Measurements from ENCODE around the gene CHCHD6. TPM values are rescaled to one million over a fixed set of nuclear protein-coding genes. Genes with fewer than 3 reads are reported as not detected.

CHCHD6 gene, protein sequence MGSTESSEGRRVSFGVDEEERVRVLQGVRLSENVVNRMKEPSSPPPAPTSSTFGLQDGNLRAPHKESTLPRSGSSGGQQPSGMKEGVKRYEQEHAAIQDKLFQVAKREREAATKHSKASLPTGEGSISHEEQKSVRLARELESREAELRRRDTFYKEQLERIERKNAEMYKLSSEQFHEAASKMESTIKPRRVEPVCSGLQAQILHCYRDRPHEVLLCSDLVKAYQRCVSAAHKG
- total RNA-seq: 6.8 and 7.6 TPM in 2 replicates

DNA sequence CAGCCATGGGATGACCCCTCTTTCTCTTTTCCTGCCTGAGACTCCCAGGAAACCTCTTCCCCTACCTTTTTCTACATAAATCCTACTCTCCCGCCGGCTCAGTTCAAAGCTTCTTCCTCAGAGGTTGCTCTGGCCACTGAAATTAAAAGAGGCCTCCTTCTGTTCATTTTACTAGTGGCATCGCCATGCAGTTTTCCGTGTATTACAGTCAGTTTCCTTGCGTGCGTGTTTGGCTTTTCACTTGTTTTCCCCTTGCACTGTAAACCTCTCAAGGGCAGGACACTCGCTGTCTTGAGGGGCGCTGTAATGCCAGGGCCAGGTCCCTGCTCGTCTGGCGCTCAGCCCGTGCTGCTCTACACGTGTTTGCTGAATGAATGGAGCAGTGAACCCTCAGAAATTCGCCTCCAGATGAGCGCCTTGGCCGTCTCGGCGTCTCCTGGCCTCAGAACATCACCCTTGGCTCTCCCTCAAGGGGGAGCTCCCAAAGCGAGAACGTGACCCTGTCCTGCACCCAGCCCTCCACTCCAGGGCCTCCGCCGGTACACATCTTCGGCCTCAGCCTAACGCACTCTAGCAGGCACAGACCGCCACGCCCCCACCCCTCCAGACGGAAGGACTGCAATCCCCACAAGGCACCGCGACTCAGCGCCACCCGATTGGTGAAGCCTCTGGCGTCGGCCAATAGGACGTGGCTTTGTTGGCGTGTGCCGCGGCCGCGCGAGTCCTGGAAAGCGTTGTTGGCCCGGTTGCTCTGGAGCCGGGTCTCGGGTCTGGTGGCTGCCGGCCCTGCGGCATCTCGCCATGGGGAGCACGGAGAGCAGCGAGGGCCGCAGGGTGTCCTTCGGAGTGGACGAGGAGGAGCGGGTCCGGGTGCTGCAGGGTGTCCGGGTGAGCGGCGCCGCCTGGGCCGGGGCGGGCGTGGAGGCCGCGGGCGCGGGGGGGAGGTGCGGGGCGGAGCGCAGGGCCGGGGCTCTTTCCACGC is at the start of gene CHCHD6:
CHCHD6 (plus strand) TSS at position 729 of the 982 bp plus-strand sequence; CDS start at position 802, 73 bp downstream.

DNA sequence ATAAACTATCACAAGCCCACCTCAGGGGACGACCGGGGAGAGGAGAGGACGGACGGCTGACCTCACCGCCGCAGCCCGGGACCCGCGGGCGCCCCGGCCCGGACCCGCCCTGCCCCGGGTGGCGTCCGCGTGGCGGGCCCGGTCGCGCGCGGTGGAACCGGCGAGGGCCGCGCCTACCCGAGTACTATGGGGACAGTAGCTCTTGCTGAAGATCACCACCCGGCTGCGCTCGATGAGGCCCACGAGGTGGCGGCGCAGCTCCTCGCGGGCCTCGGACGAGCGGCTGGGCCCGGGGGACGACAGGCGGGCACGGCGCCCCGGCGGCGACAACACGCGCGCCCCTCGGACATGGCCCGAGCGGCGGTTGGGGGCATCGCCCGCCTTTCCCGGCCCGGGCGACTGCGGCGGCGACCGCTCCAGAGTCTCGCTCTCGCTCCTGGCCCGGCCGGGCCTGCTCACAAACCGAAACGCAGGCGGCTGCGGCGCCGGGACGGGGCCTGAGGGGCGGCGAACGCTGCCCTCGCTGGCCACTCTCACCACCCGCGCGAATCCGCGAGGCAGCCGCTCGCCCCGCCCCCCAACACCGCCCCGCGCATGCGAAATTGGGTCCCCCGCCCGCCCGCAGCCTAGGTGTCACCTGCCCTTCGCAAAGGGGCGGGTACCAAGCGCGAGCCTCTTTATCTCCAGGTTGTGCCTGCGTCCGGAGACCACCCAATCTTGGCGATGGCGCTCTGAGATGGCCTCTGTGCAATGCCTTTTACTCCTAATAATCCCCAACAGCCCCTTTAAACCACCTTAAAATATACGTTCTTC is 49.3 kb upstream of the CHCHD6 start, which contains the start of gene TXNRD3:
TXNRD3 (minus strand) TSS at position 554 of the 813 bp plus-strand sequence.

DNA sequence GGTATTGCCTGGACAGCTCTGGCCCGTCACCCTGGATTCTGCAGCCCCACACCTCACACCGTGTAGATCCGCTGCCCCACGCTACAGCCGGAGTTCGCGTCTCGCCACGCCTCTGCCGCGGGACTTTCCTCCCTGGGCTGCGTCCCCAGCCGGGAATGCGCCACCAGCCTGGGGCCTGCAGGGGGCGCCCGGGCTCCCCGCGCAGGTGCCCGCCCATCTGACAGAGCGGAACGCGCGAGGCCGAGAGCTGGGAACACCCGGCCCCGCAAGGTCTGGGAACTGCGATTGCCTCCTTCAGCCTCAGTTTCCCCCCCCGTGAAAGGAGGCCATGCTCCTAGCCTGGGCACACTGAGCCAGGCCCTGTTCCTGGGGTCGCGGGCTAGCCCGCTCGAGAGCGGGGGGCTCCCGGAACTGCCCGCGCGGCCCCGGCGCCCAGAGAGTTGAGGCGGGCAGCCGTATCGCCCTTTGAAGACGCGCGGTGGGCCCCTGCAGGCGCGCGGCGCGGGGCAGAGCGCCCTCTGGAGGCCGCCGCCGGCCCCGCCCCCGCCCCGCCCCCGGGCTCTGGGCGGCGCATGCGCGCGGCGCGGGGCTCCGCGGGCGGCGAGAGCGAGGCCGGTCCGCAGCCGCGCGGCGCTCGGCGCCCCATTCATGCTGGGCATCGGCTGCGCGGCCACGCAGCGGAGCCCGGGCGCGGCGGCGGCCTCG is 278.6 kb downstream of the CHCHD6 start, which contains the start of gene PLXNA1:
PLXNA1 (plus strand) TSS at position 645 of the 705 bp plus-strand sequence. CDS start 5,479 bp downstream, outside the sequence.

Other genes starting within 250 kb of the CHCHD6 start
- 20.5 and 23.1 TPM in 2 replicates for gene ZXDC, start 228.3 kb upstream of the CHCHD6 start, total RNA-seq
- gene UROC1, start 186.5 kb upstream of the CHCHD6 start, total RNA-seq: not detected in 2 replicates
- not detected in 2 replicates for gene CHST13, start 180.1 kb upstream of the CHCHD6 start, total RNA-seq
- not detected in 2 replicates for gene C3orf22, start 145.3 kb upstream of the CHCHD6 start, total RNA-seq
- gene TXNRD3, start 49.1 kb upstream of the CHCHD6 start, total RNA-seq: 6.9 and 9.8 TPM in 2 replicates

Data from thoracic aorta endothelial cell (primary cell).